CD8-positive, alpha-beta memory T cell (primary cell): Measurements from ENCODE around the gene CD69. TPM values are rescaled to one million over a fixed set of nuclear protein-coding genes. Genes with fewer than 3 reads are reported as not detected.
A peak's percentile ranks its signal among the peaks of the same experiment; 100 is the strongest.
"Not testable (repeated sequence)": the region's sequence is repeated elsewhere in the genome, so short reads cannot be mapped to it uniquely, and the experiment has no call there.

ENCODE experiments used
- CTCF ChIA-PET: fragments of 350-600 bp; sonication (Branson Sonifier 250); formaldehyde crosslinking; loops from one replicate; lab custom pipeline; 2021; ENCODE audit warnings: antibody characterized with exemption; lab: Charles Lee
- POLR2A ChIA-PET: fragments of 350-600 bp; sonication (Branson Sonifier 250); formaldehyde crosslinking; loops from one replicate; lab custom pipeline; 2021; ENCODE audit warnings: antibody characterized with exemption; lab: Charles Lee
- DNase-seq, 5 donors: peaks; one replicate each; pipeline versions ENCODE4 v3.0.0 to v3.0.0-alpha.2; 2020 to 2022; ENCODE audit warnings: mixed read lengths in 1 of 5
- H3K27ac ChIP-seq: one replicate; pipeline ENCODE4 v1.7.0; 2013; ENCODE audit warnings: low read depth, mild to moderate bottlenecking, low read length, moderate library complexity
- H3K27me3 ChIP-seq: 2 replicates; pipeline ENCODE4 v1.7.0; 2013; ENCODE audit warnings: low read length, mild to moderate bottlenecking; ENCODE audit not compliant: insufficient read depth, poor library complexity, severe bottlenecking
- H3K36me3 ChIP-seq: 2 replicates; pipeline ENCODE4 v1.7.0; 2013; ENCODE audit warnings: mild to moderate bottlenecking, low read length, moderate library complexity; ENCODE audit not compliant: insufficient read depth
- H3K4me1 ChIP-seq: 2 replicates; pipeline ENCODE4 v1.7.0; 2013; ENCODE audit warnings: mild to moderate bottlenecking, low read length, moderate library complexity; ENCODE audit not compliant: insufficient read depth
- H3K4me3 ChIP-seq: 2 replicates; pipeline ENCODE4 v1.7.0; 2013; ENCODE audit warnings: mild to moderate bottlenecking, low read length
- H3K9me3 ChIP-seq: 2 replicates; pipeline ENCODE4 v1.7.0; 2013; ENCODE audit warnings: mild to moderate bottlenecking, low read length
- H3K27ac Mint-ChIP-seq, 8 donors: one replicate each; pipeline ENCODE4 v1.8.0; 2020 to 2021; ENCODE audit warnings: mixed read lengths in 8 of 8, mild to moderate bottlenecking in 6 of 8, inconsistent platforms in 3 of 8, moderate library complexity in 3 of 8
- H3K27me3 Mint-ChIP-seq, 2 donors: one replicate each; pipeline ENCODE4 v1.8.0; 2020 to 2021; ENCODE audit warnings: mixed read lengths in 2 of 2, mild to moderate bottlenecking in 1 of 2, moderate library complexity in 1 of 2
- H3K36me3 Mint-ChIP-seq, 3 donors: one replicate each; pipeline ENCODE4 v1.8.0; 2020 to 2021; ENCODE audit warnings: mixed read lengths in 3 of 3, inconsistent platforms in 1 of 3, mild to moderate bottlenecking in 1 of 3
- H3K4me1 Mint-ChIP-seq, 3 donors: one replicate each; pipeline ENCODE4 v1.8.0; 2020 to 2021; ENCODE audit warnings: mixed read lengths in 3 of 3, inconsistent platforms in 1 of 3, mild to moderate bottlenecking in 1 of 3
- H3K4me3 Mint-ChIP-seq, 7 donors: one replicate each; pipeline ENCODE4 v1.8.0; 2020 to 2021; ENCODE audit warnings: mixed read lengths in 7 of 7, mild to moderate bottlenecking in 6 of 7, moderate library complexity in 4 of 7, inconsistent platforms in 2 of 7
- H3K9me3 Mint-ChIP-seq, 5 donors: one replicate each; pipeline ENCODE4 v1.8.0; 2020 to 2022; ENCODE audit warnings: mixed read lengths in 5 of 5, mild to moderate bottlenecking in 3 of 5, moderate library complexity in 2 of 5, inconsistent platforms in 1 of 5
- polyA plus RNA-seq: library from polyadenylated mRNA; unstranded; fragments of 300-500 nt; fragmentation: Illumina TruSeq; gene quantifications from one replicate; pipeline ENCODE4 v1.2.3, GENCODE V29; 2021
- total RNA-seq, 2 experiments: library from RNA; stranded (reverse); gene quantifications; one replicate each; pipeline ENCODE4 v1.2.3, GENCODE V29; 2021

CD69 gene
- total and polyA plus RNA-seq, 3 experiments from 2014 or later = 66.8 to 253 (median 67.1) TPM

GRCh38 chr12:9707356-9707755 lies 53.3 kb downstream of the CD69 start:
- Mint-ChIP-seq H3K36me3 (peaks cover 1 to 13% (median 4%) of the 10 kb centered on the region in 3 donors), H3K27ac (peak overlapping the region; percentile 75 to 95 (median 92)), H3K4me1 (peaks cover 64 to 81% (median 70%) of the 10 kb centered on the region in 3 donors), H3K9me3 (peaks cover 0 to 3% (median 0%) of the 10 kb centered on the region in 5 donors), H3K27me3 (no peaks in the 10 kb centered on the region), H3K4me3 (peak overlapping the region in 6 of 7 donors; percentile 38 to 80 (median 72))
- no peaks in the 10 kb centered on the region for H3K36me3 ChIP-seq
- DNase-seq = no peak
- peaks cover 49% of the 10 kb centered on the region for H3K4me1 ChIP-seq
- ChIA-PET CTCF (interaction anchor here (0.9 to 4.5 kb wide), 20 partner anchors 8 to 377 kb away, joined by 3 to 80 read pairs (median 6); no protein-coding TSS in a partner anchor), POLR2A (interaction anchor here (1.0 to 2.1 kb wide), 7 partner anchors 8 to 69 kb away, joined by 3 to 17 read pairs (median 5); no protein-coding TSS in a partner anchor)
- H3K4me3 ChIP-seq = peak overlapping the region; percentile 18
- H3K27me3 ChIP-seq = no peaks in the 10 kb centered on the region
- no peaks in the 10 kb centered on the region for H3K9me3 ChIP-seq
- no peak overlapping the region for H3K27ac ChIP-seq

GRCh38 chr12:9706086-9706685 lies 54.5 kb downstream of the CD69 start:
- Histone ChIP-seq H3K4me3 (no peak overlapping the region), H3K36me3 (no peaks in the 10 kb centered on the region), H3K27ac (no peak overlapping the region), H3K27me3 (no peaks in the 10 kb centered on the region), H3K9me3 (no peaks in the 10 kb centered on the region), H3K4me1 (peaks cover 61% of the 10 kb centered on the region)
- H3K27ac Mint-ChIP-seq = peak overlapping the region; percentile 3 to 89 (median 73)
- H3K9me3 Mint-ChIP-seq = peaks cover 0 to 3% (median 0%) of the 10 kb centered on the region in 5 donors
- peaks cover 71 to 84% (median 78%) of the 10 kb centered on the region in 3 donors for H3K4me1 Mint-ChIP-seq
- CTCF ChIA-PET = interaction anchor here (0.9 to 4.5 kb wide), 9 partner anchors 9 to 257 kb away, joined by 3 to 80 read pairs (median 12); no protein-coding TSS in a partner anchor
- DNase-seq = no peak
- POLR2A ChIA-PET = interaction anchor here (1.0 to 2.1 kb wide), 3 partner anchors 30 to 58 kb away, joined by 4 to 17 read pairs (median 5); no protein-coding TSS in a partner anchor
- H3K4me3 Mint-ChIP-seq = peak overlapping the region; percentile 15 to 65 (median 43)
- H3K27me3 Mint-ChIP-seq = no peaks in the 10 kb centered on the region
- H3K36me3 Mint-ChIP-seq = peaks cover 1 to 13% (median 4%) of the 10 kb centered on the region in 3 donors

- H3K27me3 ChIP-seq, H3K36me3 ChIP-seq, H3K27ac ChIP-seq, H3K9me3 ChIP-seq, DNase-seq, H3K27me3 Mint-ChIP-seq, H3K4me3 ChIP-seq, H3K4me3 Mint-ChIP-seq: not testable (repeated sequence)
- H3K4me1 ChIP-seq = peaks cover 71% of the 10 kb centered on the region
- CTCF ChIA-PET = interaction anchor here (1.6 kb wide), 1 partner anchor 38 kb away, joined by 5 read pairs; no protein-coding TSS in a partner anchor
- Mint-ChIP-seq H3K36me3 (peaks cover 1 to 20% (median 8%) of the 10 kb centered on the region in 3 donors), H3K27ac (peak overlapping the region in 6 of 8 donors; percentile 0 to 89 (median 28)), H3K4me1 (peaks cover 85 to 89% (median 87%) of the 10 kb centered on the region in 3 donors), H3K9me3 (peaks cover 0 to 14% (median 0%) of the 10 kb centered on the region in 5 donors)
- POLR2A ChIA-PET = interaction anchor here (0.7 to 1.7 kb wide), 2 partner anchors 17 to 70 kb away, joined by 3 to 4 read pairs; no protein-coding TSS in a partner anchor
Measured at GRCh38 chr12:9704561-9704960, 56.1 kb downstream of the CD69 start.

Other genes starting within 250 kb of the CD69 start
- gene KLRB1, start 153.0 kb downstream of the CD69 start, total RNA-seq = 1 to 10 TPM; 7.6 TPM
- gene KLRB1, start 153.0 kb downstream of the CD69 start, polyA plus RNA-seq = 249 TPM
- gene CLEC2D, start 91.2 kb downstream of the CD69 start, total RNA-seq = 100 to 1,000 TPM; 320 to 340 TPM
- 311 TPM for gene CLEC2D, start 91.2 kb downstream of the CD69 start, polyA plus RNA-seq
- 1 to 10 TPM; 3.6 to 4.7 TPM for gene CLECL1, start 27.8 kb downstream of the CD69 start, total RNA-seq
- 14.3 TPM for gene CLECL1, start 27.8 kb downstream of the CD69 start, polyA plus RNA-seq
- gene KLRF1, start 66.6 kb upstream of the CD69 start, total RNA-seq = not detected
- 52.1 TPM for gene KLRF1, start 66.6 kb upstream of the CD69 start, polyA plus RNA-seq
- 10 to 100 TPM; 13.7 to 16.5 TPM for gene CLEC2B, start 108.5 kb upstream of the CD69 start, total RNA-seq
- gene CLEC2B, start 108.5 kb upstream of the CD69 start, polyA plus RNA-seq = 72.9 TPM
- not detected for gene KLRF2, start 120.6 kb upstream of the CD69 start, total RNA-seq
- not detected for gene KLRF2, start 120.6 kb upstream of the CD69 start, polyA plus RNA-seq
- gene CLEC2A, start 171.5 kb upstream of the CD69 start, total RNA-seq = not detected
- not detected for gene CLEC2A, start 171.5 kb upstream of the CD69 start, polyA plus RNA-seq
- gene CLEC12A, start 210.5 kb upstream of the CD69 start, total RNA-seq = not detected
- gene CLEC12A, start 210.5 kb upstream of the CD69 start, polyA plus RNA-seq = not detected
- gene CLEC1B, start 238.2 kb upstream of the CD69 start, total RNA-seq = not detected
- gene CLEC1B, start 238.2 kb upstream of the CD69 start, polyA plus RNA-seq = not detected
- not detected for gene CLEC12B, start 249.7 kb upstream of the CD69 start, total RNA-seq
- not detected for gene CLEC12B, start 249.7 kb upstream of the CD69 start, polyA plus RNA-seq